ENCODE results near the gene TIMP3. TPM values are rescaled to one million over a fixed set of nuclear protein-coding genes. Genes with fewer than 3 reads are reported as not detected.

TIMP3 gene
- total RNA-seq, 1 experiment from 2014 or later = 0.87 TPM

GRCh38 chr22:32853662-32854061, 52.2 kb downstream of the TIMP3 start:
- Histone ChIP-seq H3K4me2 (ENCODE audit: insufficient read depth, insufficient read length, low read length) (no peak overlapping the region), H3K23me2 (ENCODE audit: insufficient read length, low read depth, low read length, poor library complexity, severe bottlenecking) (no peaks in the 10 kb centered on the region), H3K79me1 (ENCODE audit: insufficient read depth, low read depth, low read length, poor library complexity, severe bottlenecking) (no peaks in the 10 kb centered on the region), H4K8ac (replicated peaks; ENCODE audit: insufficient read length, low read depth, low read length) (no peak overlapping the region), H3K23ac (ENCODE audit: insufficient read length, low read depth, low read length) (no peak overlapping the region), H3K14ac (ENCODE audit: insufficient read depth, low read length) (no peak overlapping the region), H2BK20ac (ENCODE audit: low read depth, low read length, poor library complexity, severe bottlenecking) (no peak overlapping the region), H4K20me1 (ENCODE audit: control insufficient read depth, insufficient read depth, insufficient read length) (no peaks in the 10 kb centered on the region), H2AFZ (ENCODE audit: low read length) (no peak overlapping the region), H3K9ac (ENCODE audit: extremely low read depth, insufficient read length, low read length) (no peak overlapping the region), H3K9me3 (ENCODE audit: control insufficient read depth, low read depth, low read length) (no peaks in the 10 kb centered on the region), H2BK15ac (ENCODE audit: low read depth, low read length) (no peak overlapping the region), H4K5ac (ENCODE audit: insufficient read length, low read depth, low read length) (no peak overlapping the region), H3T11ph (ENCODE audit: low read length) (no peak overlapping the region), H3K27ac (ENCODE audit: insufficient read length, low read depth, low read length) (no peak overlapping the region), H3K79me2 (ENCODE audit: insufficient read depth, low read length) (no peaks in the 10 kb centered on the region), H3K27me3 (ENCODE audit: insufficient read depth, low read length) (no peaks in the 10 kb centered on the region), H3K4me1 (ENCODE audit: insufficient read depth, low read length) (no peaks in the 10 kb centered on the region), H4K91ac (ENCODE audit: insufficient read length, low read depth, low read length) (no peak overlapping the region), H2BK12ac (ENCODE audit: insufficient read length, low read depth, low read length) (no peak overlapping the region), H3K4ac (ENCODE audit: low read depth, low read length) (no peak overlapping the region), H2AK5ac (ENCODE audit: insufficient read length, low read length) (no peak overlapping the region), H3K56ac (ENCODE audit: insufficient read length, low read depth, low read length) (no peak overlapping the region), H2BK120ac (ENCODE audit: low read depth, low read length, poor library complexity, severe bottlenecking) (no peak overlapping the region), H3K18ac (ENCODE audit: insufficient read length, low read depth, low read length) (no peak overlapping the region), H2BK5ac (ENCODE audit: insufficient read length, low read length) (no peak overlapping the region)
- Mint-ChIP-seq H3K4me1 (no peaks in the 10 kb centered on the region), H3K4me3 (no peak overlapping the region), H3K36me3 (ENCODE audit: insufficient read depth in 1 of 3, low read depth in 3 of 3) (peaks cover 0 to 33% (median 20%) of the 10 kb centered on the region in 3 experiments; a peak in 5 of 7 replicates), H3K9me3 (no peaks in the 10 kb centered on the region), H3K27me3 (ENCODE audit: low read depth) (no peaks in the 10 kb centered on the region; the same call in 1 of the 2 replicates), H3K27ac (no peak overlapping the region)
- TF ChIP-seq, protein P1, sequence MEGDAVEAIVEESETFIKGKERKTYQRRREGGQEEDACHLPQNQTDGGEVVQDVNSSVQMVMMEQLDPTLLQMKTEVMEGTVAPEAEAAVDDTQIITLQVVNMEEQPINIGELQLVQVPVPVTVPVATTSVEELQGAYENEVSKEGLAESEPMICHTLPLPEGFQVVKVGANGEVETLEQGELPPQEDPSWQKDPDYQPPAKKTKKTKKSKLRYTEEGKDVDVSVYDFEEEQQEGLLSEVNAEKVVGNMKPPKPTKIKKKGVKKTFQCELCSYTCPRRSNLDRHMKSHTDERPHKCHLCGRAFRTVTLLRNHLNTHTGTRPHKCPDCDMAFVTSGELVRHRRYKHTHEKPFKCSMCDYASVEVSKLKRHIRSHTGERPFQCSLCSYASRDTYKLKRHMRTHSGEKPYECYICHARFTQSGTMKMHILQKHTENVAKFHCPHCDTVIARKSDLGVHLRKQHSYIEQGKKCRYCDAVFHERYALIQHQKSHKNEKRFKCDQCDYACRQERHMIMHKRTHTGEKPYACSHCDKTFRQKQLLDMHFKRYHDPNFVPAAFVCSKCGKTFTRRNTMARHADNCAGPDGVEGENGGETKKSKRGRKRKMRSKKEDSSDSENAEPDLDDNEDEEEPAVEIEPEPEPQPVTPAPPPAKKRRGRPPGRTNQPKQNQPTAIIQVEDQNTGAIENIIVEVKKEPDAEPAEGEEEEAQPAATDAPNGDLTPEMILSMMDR (conservative IDR thresholded peaks at IDR 0.05) = no peak
- no peak for DNase-seq
- no CpG with 5 or more reads among the region's 2 CpGs for WGBS (ENCODE audit: extremely low coverage, insufficient read length, low lambda C conversion rate)
